Colon (tissue), 2 donors: Measurements from ENCODE around the gene KIF23.

Experiments
- FAIRE-seq: peaks from 2 replicates; lab custom pipeline; 2012; peaks lifted over from hg19 to GRCh38; lab: Jason Lieb, UNC
- donor health status: control.
- donor health status: control.

Gene KIF23

GRCh38 chr15:69394556-69395282 lies 19.4 kb upstream of the KIF23 start:
- no peak for FAIRE-seq

- FAIRE-seq, result no peak
Observed at GRCh38 chr15:69395460-69395859, 18.7 kb upstream of the KIF23 start.

GRCh38 chr15:69395991-69396390 lies 18.2 kb upstream of the KIF23 start:
- FAIRE-seq, result no peak

GRCh38 chr15:69398491-69398891 lies 15.7 kb upstream of the KIF23 start:
- no peak for FAIRE-seq

- no peak for FAIRE-seq
Observed at GRCh38 chr15:69400850-69401249, 13.3 kb upstream of the KIF23 start.

GRCh38 chr15:69402816-69403215 lies 11.3 kb upstream of the KIF23 start:
- no peak for FAIRE-seq

- FAIRE-seq, result no peak
Observed at GRCh38 chr15:69403594-69403993, 10.6 kb upstream of the KIF23 start.

- FAIRE-seq, result no peak
Observed at GRCh38 chr15:69405110-69405509, 9.0 kb upstream of the KIF23 start.

GRCh38 chr15:69407719-69408400 lies 6.3 kb upstream of the KIF23 start:
- no peak for FAIRE-seq

GRCh38 chr15:69408841-69409240 lies 5.3 kb upstream of the KIF23 start:
- no peak for FAIRE-seq

- no peak for FAIRE-seq
Observed at GRCh38 chr15:69410248-69410874, 3.8 kb upstream of the KIF23 start.

- no peak for FAIRE-seq
Observed at GRCh38 chr15:69412274-69412673, 1.9 kb upstream of the KIF23 start.

- FAIRE-seq, result no peak
Observed at GRCh38 chr15:69412701-69413100, 1.4 kb upstream of the KIF23 start.

- no peak for FAIRE-seq
Observed at GRCh38 chr15:69414701-69415167, 585 bp downstream of the KIF23 start.

- no peak for FAIRE-seq
Observed at GRCh38 chr15:69415381-69415780, 1.2 kb downstream of the KIF23 start.

GRCh38 chr15:69417581-69417980 lies 3.4 kb downstream of the KIF23 start:
- FAIRE-seq, result no peak

GRCh38 chr15:69421498-69421897 lies 7.3 kb downstream of the KIF23 start:
- FAIRE-seq, result no peak

- FAIRE-seq, result no peak
Observed at GRCh38 chr15:69422336-69422895, 8.3 kb downstream of the KIF23 start.

GRCh38 chr15:69424001-69424400 lies 9.9 kb downstream of the KIF23 start:
- FAIRE-seq, result no peak

- FAIRE-seq, result no peak
Observed at GRCh38 chr15:69424748-69425413, 10.7 kb downstream of the KIF23 start.

- no peak for FAIRE-seq
Observed at GRCh38 chr15:69433831-69434230, 19.7 kb downstream of the KIF23 start.

GRCh38 chr15:69434238-69434637 lies 20.1 kb downstream of the KIF23 start:
- no peak for FAIRE-seq
